Ectodermal cell (in vitro differentiated cells): ENCODE results near the gene GRK6.

Experiments used
- H3K27ac ChIP-seq: 2 replicates; pipeline ENCODE4 v1.7.0; 2013; ENCODE audit warnings: mild to moderate bottlenecking, low read depth, low read length; ENCODE audit not compliant: insufficient read depth, poor library complexity, severe bottlenecking
- H3K27me3 ChIP-seq: 2 replicates; pipeline ENCODE4 v1.7.0; 2013; ENCODE audit warnings: mild to moderate bottlenecking, low read length; ENCODE audit not compliant: insufficient read depth, control insufficient read depth, poor library complexity, severe bottlenecking
- H3K36me3 ChIP-seq: one replicate; pipeline ENCODE4 v1.7.0; 2013; ENCODE audit warnings: low read length; ENCODE audit not compliant: control insufficient read depth, insufficient read depth
- H3K4me1 ChIP-seq: one replicate; pipeline ENCODE4 v1.7.0; 2013; ENCODE audit warnings: low read length; ENCODE audit not compliant: control insufficient read depth, insufficient read depth
- H3K4me3 ChIP-seq: 2 replicates; pipeline ENCODE4 v1.7.0; 2013; ENCODE audit warnings: low read depth, low read length, control low read depth; ENCODE audit not compliant: insufficient read depth
- H3K9me3 ChIP-seq: 2 replicates; pipeline ENCODE4 v1.7.0; 2013; ENCODE audit warnings: mild to moderate bottlenecking, low read length, moderate library complexity; ENCODE audit not compliant: control insufficient read depth
- WGBS, 2 experiments: methylation state at CpG; one replicate each; pipeline ENCODE4 v1.1.7; 2013; ENCODE audit warnings: missing lambda C conversion rate in 2 of 2; 5-methylcytosine and 5-hydroxymethylcytosine counted together

Gene GRK6

GRCh38 chr5:177432143-177432838 lies 5.8 kb downstream of the GRK6 start:
- 95% methylated on average over 18 of the region's 18 CpGs for WGBS, 2 experiments
- H3K36me3 ChIP-seq, result peaks cover 13% of the 10 kb centered on the region
- H3K4me1 ChIP-seq, result peaks cover 8% of the 10 kb centered on the region
- no peak overlapping the region for H3K27ac ChIP-seq
- H3K27me3 ChIP-seq, result no peaks in the 10 kb centered on the region
- H3K4me3 ChIP-seq, result no peak overlapping the region
- H3K9me3 ChIP-seq, result no peaks in the 10 kb centered on the region

GRCh38 chr5:177432839-177433657 lies 6.6 kb downstream of the GRK6 start:
- WGBS, 2 experiments, result 91 to 93% methylated on average over 25 of the region's 25 CpGs
- Histone ChIP-seq H3K36me3 (peaks cover 13% of the 10 kb centered on the region), H3K9me3 (no peaks in the 10 kb centered on the region), H3K4me1 (peaks cover under 1% of the 10 kb centered on the region), H3K27me3 (no peaks in the 10 kb centered on the region), H3K27ac (no peak overlapping the region), H3K4me3 (no peak overlapping the region)

GRCh38 chr5:177433658-177434217 lies 7.3 kb downstream of the GRK6 start:
- Histone ChIP-seq H3K9me3 (no peaks in the 10 kb centered on the region), H3K36me3 (peaks cover 13% of the 10 kb centered on the region), H3K4me3 (no peak overlapping the region), H3K27ac (no peak overlapping the region), H3K4me1 (no peaks in the 10 kb centered on the region), H3K27me3 (no peaks in the 10 kb centered on the region)
- 96 to 97% methylated on average over 29 of the region's 29 CpGs for WGBS, 2 experiments

GRCh38 chr5:177434437-177434836 lies 8.0 kb downstream of the GRK6 start:
- H3K4me3 ChIP-seq, result no peak overlapping the region
- no peak overlapping the region for H3K27ac ChIP-seq
- peaks cover 13% of the 10 kb centered on the region for H3K36me3 ChIP-seq
- no peaks in the 10 kb centered on the region for H3K4me1 ChIP-seq
- no peaks in the 10 kb centered on the region for H3K9me3 ChIP-seq
- no peaks in the 10 kb centered on the region for H3K27me3 ChIP-seq
- 95 to 96% methylated on average over 8 of the region's 8 CpGs for WGBS, 2 experiments

GRCh38 chr5:177434942-177435738 lies 8.7 kb downstream of the GRK6 start:
- Histone ChIP-seq H3K36me3 (peaks cover 13% of the 10 kb centered on the region), H3K4me3 (no peak overlapping the region), H3K27me3 (no peaks in the 10 kb centered on the region), H3K9me3 (no peaks in the 10 kb centered on the region), H3K4me1 (no peaks in the 10 kb centered on the region), H3K27ac (no peak overlapping the region)
- 95% methylated on average over 20 of the region's 20 CpGs for WGBS, 2 experiments

GRCh38 chr5:177435847-177436536 lies 9.5 kb downstream of the GRK6 start:
- Histone ChIP-seq H3K36me3 (peaks cover 13% of the 10 kb centered on the region), H3K27ac (no peak overlapping the region)
- 93% methylated on average over 37 of the region's 37 CpGs for WGBS, 2 experiments

GRCh38 chr5:177437623-177438022 lies 11.1 kb downstream of the GRK6 start:
- no peaks in the 10 kb centered on the region for H3K27me3 ChIP-seq
- peaks cover 11% of the 10 kb centered on the region for H3K36me3 ChIP-seq
- 77 to 83% methylated on average over 4 of the region's 4 CpGs for WGBS, 2 experiments
- no peak overlapping the region for H3K27ac ChIP-seq
- no peak overlapping the region for H3K4me3 ChIP-seq
- no peaks in the 10 kb centered on the region for H3K4me1 ChIP-seq
- H3K9me3 ChIP-seq, result no peaks in the 10 kb centered on the region

More at GRCh38 chr5:177435847-177436536, 9.5 kb downstream of the GRK6 start:
- Histone ChIP-seq H3K27me3 (no peaks in the 10 kb centered on the region), H3K4me1 (no peaks in the 10 kb centered on the region), H3K4me3 (no peak overlapping the region), H3K9me3 (no peaks in the 10 kb centered on the region)

GRCh38 chr5:177438468-177438867 lies 12.0 kb downstream of the GRK6 start:
- H3K4me1 ChIP-seq, result no peaks in the 10 kb centered on the region
- H3K27me3 ChIP-seq, result no peaks in the 10 kb centered on the region
- peaks cover 4% of the 10 kb centered on the region for H3K36me3 ChIP-seq
- WGBS, 2 experiments, result 93 to 96% methylated on average over 10 of the region's 10 CpGs
- no peak overlapping the region for H3K4me3 ChIP-seq
- no peak overlapping the region for H3K27ac ChIP-seq
- no peaks in the 10 kb centered on the region for H3K9me3 ChIP-seq

GRCh38 chr5:177439518-177440053 lies 13.1 kb downstream of the GRK6 start:
- Histone ChIP-seq H3K9me3 (no peaks in the 10 kb centered on the region), H3K4me1 (no peaks in the 10 kb centered on the region), H3K27me3 (no peaks in the 10 kb centered on the region), H3K4me3 (no peak overlapping the region), H3K27ac (no peak overlapping the region), H3K36me3 (no peaks in the 10 kb centered on the region)
- WGBS, 2 experiments, result 95% methylated on average over 4 of the region's 4 CpGs
